ENCODE measurements around the gene TTC39C. TPM values are rescaled to one million over a fixed set of nuclear protein-coding genes. Genes with fewer than 3 reads are reported as not detected.
"Not testable (repeated sequence)": the region's sequence is repeated elsewhere in the genome, so short reads cannot be mapped to it uniquely, and the experiment has no call there.

Gene TTC39C
- total and polyA plus RNA-seq, 3 donors from 2014 or later, result 57.7 to 70.4 (median 68.3) TPM

DNA sequence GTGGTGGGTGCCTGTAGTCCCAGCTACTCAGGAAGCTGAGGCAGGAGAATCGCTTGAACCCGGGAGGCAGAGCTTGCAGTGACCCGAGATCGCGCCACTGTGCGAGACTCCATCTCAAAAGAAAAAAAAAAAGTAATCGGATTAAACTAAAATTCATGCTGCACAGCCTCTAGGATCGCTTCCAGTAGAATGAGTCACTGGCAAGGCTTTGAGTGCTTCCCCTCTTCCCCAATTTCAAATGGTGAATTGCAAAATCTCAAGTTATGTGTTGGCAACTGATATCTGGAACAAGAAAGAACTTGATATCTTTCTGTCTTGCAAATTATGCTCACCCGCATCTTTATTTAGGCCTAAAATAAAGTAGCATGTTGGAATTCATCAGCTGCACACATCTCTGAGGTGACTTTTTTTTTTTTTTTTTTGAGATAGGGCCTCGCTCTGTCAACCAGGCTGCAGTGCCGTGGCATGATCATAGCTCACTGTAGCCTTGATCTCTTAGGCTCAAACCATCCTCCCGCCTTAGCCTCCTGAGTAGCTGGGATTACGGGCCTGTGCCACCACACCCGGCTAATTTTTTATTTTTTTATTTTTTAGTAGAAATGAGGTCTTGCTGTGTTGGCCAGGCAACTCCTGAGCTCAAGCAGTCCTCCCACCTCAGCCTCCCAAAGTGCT is 12.7 kb downstream of the TTC39C start:
- intact Hi-C loops (cut with DNase I; ENCODE audit: low total_unique reads), result no loop called here
- Histone ChIP-seq H3K36me3 (ENCODE audit: low read depth, missing control alignments) (no peaks in the 10 kb centered on the region), H3K4me3 (no peak overlapping the region), H3K9me3 (no peaks in the 10 kb centered on the region), H3K4me1 (peaks cover 6% of the 10 kb centered on the region), H3K27ac (no peak overlapping the region), H3K27me3 (no peaks in the 10 kb centered on the region)
- DNase-seq, result no peak
- no peak for TF ChIP-seq POLR2A (IDR thresholded peaks at IDR 0.05)
- TF ChIP-seq, protein P1, sequence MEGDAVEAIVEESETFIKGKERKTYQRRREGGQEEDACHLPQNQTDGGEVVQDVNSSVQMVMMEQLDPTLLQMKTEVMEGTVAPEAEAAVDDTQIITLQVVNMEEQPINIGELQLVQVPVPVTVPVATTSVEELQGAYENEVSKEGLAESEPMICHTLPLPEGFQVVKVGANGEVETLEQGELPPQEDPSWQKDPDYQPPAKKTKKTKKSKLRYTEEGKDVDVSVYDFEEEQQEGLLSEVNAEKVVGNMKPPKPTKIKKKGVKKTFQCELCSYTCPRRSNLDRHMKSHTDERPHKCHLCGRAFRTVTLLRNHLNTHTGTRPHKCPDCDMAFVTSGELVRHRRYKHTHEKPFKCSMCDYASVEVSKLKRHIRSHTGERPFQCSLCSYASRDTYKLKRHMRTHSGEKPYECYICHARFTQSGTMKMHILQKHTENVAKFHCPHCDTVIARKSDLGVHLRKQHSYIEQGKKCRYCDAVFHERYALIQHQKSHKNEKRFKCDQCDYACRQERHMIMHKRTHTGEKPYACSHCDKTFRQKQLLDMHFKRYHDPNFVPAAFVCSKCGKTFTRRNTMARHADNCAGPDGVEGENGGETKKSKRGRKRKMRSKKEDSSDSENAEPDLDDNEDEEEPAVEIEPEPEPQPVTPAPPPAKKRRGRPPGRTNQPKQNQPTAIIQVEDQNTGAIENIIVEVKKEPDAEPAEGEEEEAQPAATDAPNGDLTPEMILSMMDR (IDR thresholded peaks at IDR 0.05), result no peak
- 64 to 74% methylated on average over 14 of the region's 14 CpGs for WGBS, 2 donors

- DNase-seq; intact Hi-C loops (cut with DNase I; ENCODE audit: low total_unique reads); H3K36me3 ChIP-seq (ENCODE audit: low read depth, missing control alignments); H3K9me3 ChIP-seq; H3K4me1 ChIP-seq; H3K27ac ChIP-seq; H3K27me3 ChIP-seq; H3K4me3 ChIP-seq: not testable (repeated sequence)
- 91 to 95% methylated on average over 13 of the region's 13 CpGs for WGBS, 2 donors
Observed at GRCh38 chr18:24028946-24029345, 14.4 kb downstream of the TTC39C start.

GRCh38 chr18:24031318-24031717 is 16.8 kb downstream of the TTC39C start:
- no peak overlapping the region for H3K4me3 ChIP-seq
- H3K9me3 ChIP-seq, result no peaks in the 10 kb centered on the region
- TF ChIP-seq, protein P1 (IDR thresholded peaks at IDR 0.05), result no peak
- TF ChIP-seq POLR2A (IDR thresholded peaks at IDR 0.05), result no peak
- peaks cover 6% of the 10 kb centered on the region for H3K4me1 ChIP-seq
- H3K27me3 ChIP-seq, result no peaks in the 10 kb centered on the region
- intact Hi-C loops (cut with DNase I; ENCODE audit: low total_unique reads), result no loop called here
- DNase-seq, result no peak
- H3K27ac ChIP-seq, result no peak overlapping the region
- 92 to 95% methylated on average over 3 of the region's 3 CpGs for WGBS, 2 donors
- no peaks in the 10 kb centered on the region for H3K36me3 ChIP-seq (ENCODE audit: low read depth, missing control alignments)

DNA sequence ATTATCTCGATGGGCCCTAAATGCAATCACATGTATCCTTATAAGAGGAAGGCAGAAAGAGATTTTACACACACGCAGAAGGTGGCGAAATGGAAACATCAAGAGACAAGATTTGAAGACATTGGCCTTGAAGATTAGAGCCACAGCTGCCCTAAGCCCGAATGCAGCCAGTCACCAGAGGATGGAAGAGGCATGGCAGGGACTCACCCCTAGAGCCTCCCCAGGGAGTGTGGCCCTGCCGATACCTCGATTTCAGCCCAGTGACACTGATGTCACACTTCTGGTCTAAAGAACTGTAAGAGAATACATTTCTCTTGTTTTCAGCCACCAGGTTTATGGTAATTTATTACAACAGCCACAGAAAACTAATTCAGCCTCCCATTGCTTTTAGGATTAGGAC is 17.4 kb downstream of the TTC39C start:
- Histone ChIP-seq H3K9me3 (no peaks in the 10 kb centered on the region), H3K4me3 (no peak overlapping the region), H3K4me1 (peaks cover 6% of the 10 kb centered on the region), H3K27me3 (no peaks in the 10 kb centered on the region), H3K27ac (no peak overlapping the region), H3K36me3 (ENCODE audit: low read depth, missing control alignments) (no peaks in the 10 kb centered on the region)
- TF ChIP-seq, protein P1 (IDR thresholded peaks at IDR 0.05), result no peak
- TF ChIP-seq POLR2A (IDR thresholded peaks at IDR 0.05), result no peak
- intact Hi-C loops (cut with DNase I; ENCODE audit: low total_unique reads), result no loop called here
- peak; percentile 52 for DNase-seq
- WGBS, 2 donors, result 70 to 81% methylated on average over 6 of the region's 6 CpGs

DNA sequence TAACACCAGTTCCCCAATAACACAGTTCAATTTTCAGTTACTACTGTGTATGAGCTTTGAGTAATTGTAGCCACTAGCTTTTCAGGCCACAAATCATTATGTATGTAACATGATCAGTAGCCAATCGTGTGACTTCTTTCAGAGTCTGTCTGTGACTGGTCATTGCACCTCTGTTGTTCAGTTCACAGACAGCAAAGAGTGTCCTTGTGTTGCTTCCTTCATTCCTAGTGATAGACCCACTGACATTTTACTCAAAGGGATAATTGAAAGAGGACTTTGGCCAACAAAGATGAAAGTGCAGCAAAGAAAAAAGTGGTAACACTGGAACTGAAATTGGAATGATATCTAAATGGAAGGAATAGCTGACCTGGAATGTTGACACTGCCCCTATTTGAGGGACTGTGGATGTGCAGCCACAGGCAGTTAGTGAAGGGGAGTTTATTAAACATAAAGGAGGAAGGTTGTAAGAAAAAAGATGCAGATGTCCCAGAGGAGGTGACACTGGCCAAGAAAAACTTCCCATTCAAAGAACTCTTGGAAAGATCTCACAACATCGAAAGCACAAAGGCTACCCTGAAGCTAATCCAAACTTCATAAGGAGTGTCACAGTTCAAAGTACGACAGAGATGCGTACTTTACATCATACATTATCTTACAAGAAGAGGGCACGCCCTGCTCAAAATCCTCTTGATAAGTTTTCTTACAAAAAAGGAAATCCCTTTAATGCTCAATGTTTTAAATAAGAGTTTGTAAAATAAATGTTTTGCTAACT is 19.3 kb downstream of the TTC39C start:
- no peaks in the 10 kb centered on the region for H3K27me3 ChIP-seq
- H3K36me3 ChIP-seq (ENCODE audit: low read depth, missing control alignments), result no peaks in the 10 kb centered on the region
- DNase-seq, result no peak
- no peak overlapping the region for H3K27ac ChIP-seq
- H3K4me1 ChIP-seq, result peaks cover 6% of the 10 kb centered on the region
- H3K9me3 ChIP-seq, result no peaks in the 10 kb centered on the region
- intact Hi-C loops (cut with DNase I; ENCODE audit: low total_unique reads), result no loop called here
- H3K4me3 ChIP-seq, result no peak overlapping the region
- 35 to 62% methylated on average over 5 of the region's 5 CpGs for WGBS, 2 donors
- TF ChIP-seq, protein P1 (IDR thresholded peaks at IDR 0.05), result no peak
- TF ChIP-seq POLR2A (IDR thresholded peaks at IDR 0.05), result no peak
